IPS-15b (cell line): ENCODE results near the gene ITIH2.
"Not testable (repeated sequence)": the region's sequence is repeated elsewhere in the genome, so short reads cannot be mapped to it uniquely, and the experiment has no call there.

Experiments
- H3K27me3 ChIP-seq: one replicate; pipeline ENCODE4 v1.6.1; 2013; ENCODE audit warnings: low read length; ENCODE audit not compliant: control insufficient read depth, insufficient read depth
- H3K36me3 ChIP-seq: one replicate; pipeline ENCODE4 v1.6.1; 2013; ENCODE audit warnings: low read length; ENCODE audit not compliant: control insufficient read depth, insufficient read depth
- H3K4me1 ChIP-seq: one replicate; pipeline ENCODE4 v1.6.1; 2013; ENCODE audit warnings: mild to moderate bottlenecking, low read length; ENCODE audit not compliant: control insufficient read depth, insufficient read depth
- H3K4me3 ChIP-seq: one replicate; pipeline ENCODE4 v1.5.1; 2013; ENCODE audit warnings: low read depth, low read length
- H3K9ac ChIP-seq: one replicate; pipeline ENCODE4 v1.6.1; 2013; ENCODE audit warnings: low read depth, mild to moderate bottlenecking, low read length
- H3K9me3 ChIP-seq: one replicate; pipeline ENCODE4 v1.6.1; 2013; ENCODE audit warnings: mild to moderate bottlenecking, low read length; ENCODE audit not compliant: control insufficient read depth, insufficient read depth

ITIH2 gene

GRCh38 chr10:7679256-7679655 is 23.9 kb upstream of the ITIH2 start:
- no peaks in the 10 kb centered on the region for H3K27me3 ChIP-seq
- no peak overlapping the region for H3K4me3 ChIP-seq
- no peak overlapping the region for H3K9ac ChIP-seq
- H3K4me1 ChIP-seq = no peaks in the 10 kb centered on the region
- no peaks in the 10 kb centered on the region for H3K9me3 ChIP-seq
- H3K36me3 ChIP-seq = no peaks in the 10 kb centered on the region

- H3K4me1 ChIP-seq, H3K27me3 ChIP-seq, H3K9me3 ChIP-seq, H3K9ac ChIP-seq, H3K36me3 ChIP-seq, H3K4me3 ChIP-seq: not testable (repeated sequence)
These were observed 23.0 kb upstream of the ITIH2 start for GRCh38 chr10:7680078-7680477.

GRCh38 chr10:7686351-7687171 is 16.6 kb upstream of the ITIH2 start:
- H3K36me3 ChIP-seq = no peaks in the 10 kb centered on the region

GRCh38 chr10:7687228-7687907 is 15.7 kb upstream of the ITIH2 start:
- Histone ChIP-seq H3K9me3 (no peaks in the 10 kb centered on the region), H3K36me3 (no peaks in the 10 kb centered on the region), H3K4me1 (no peaks in the 10 kb centered on the region), H3K4me3 (no peak overlapping the region), H3K27me3 (no peaks in the 10 kb centered on the region), H3K9ac (no peak overlapping the region)

More at GRCh38 chr10:7686351-7687171, 16.6 kb upstream of the ITIH2 start:
- Histone ChIP-seq H3K4me1 (no peaks in the 10 kb centered on the region), H3K9me3 (no peaks in the 10 kb centered on the region), H3K9ac (no peak overlapping the region), H3K4me3 (no peak overlapping the region), H3K27me3 (no peaks in the 10 kb centered on the region)

GRCh38 chr10:7689591-7689990 is 13.5 kb upstream of the ITIH2 start:
- Histone ChIP-seq H3K4me1 (no peaks in the 10 kb centered on the region), H3K9me3 (peaks cover 5% of the 10 kb centered on the region), H3K27me3 (no peaks in the 10 kb centered on the region), H3K4me3 (no peak overlapping the region), H3K9ac (no peak overlapping the region), H3K36me3 (no peaks in the 10 kb centered on the region)

- not testable (repeated sequence) for H3K9ac ChIP-seq, H3K9me3 ChIP-seq, H3K4me3 ChIP-seq, H3K27me3 ChIP-seq, H3K4me1 ChIP-seq, H3K36me3 ChIP-seq
These were observed 12.1 kb upstream of the ITIH2 start for GRCh38 chr10:7690885-7691597.

- H3K36me3 ChIP-seq, H3K27me3 ChIP-seq, H3K4me3 ChIP-seq, H3K9ac ChIP-seq, H3K4me1 ChIP-seq, H3K9me3 ChIP-seq: not testable (repeated sequence)
These were observed 10.7 kb upstream of the ITIH2 start for GRCh38 chr10:7692368-7692767.

GRCh38 chr10:7693194-7693593 is 9.9 kb upstream of the ITIH2 start:
- not testable (repeated sequence) for H3K9ac ChIP-seq, H3K9me3 ChIP-seq, H3K36me3 ChIP-seq, H3K27me3 ChIP-seq, H3K4me1 ChIP-seq, H3K4me3 ChIP-seq

DNA sequence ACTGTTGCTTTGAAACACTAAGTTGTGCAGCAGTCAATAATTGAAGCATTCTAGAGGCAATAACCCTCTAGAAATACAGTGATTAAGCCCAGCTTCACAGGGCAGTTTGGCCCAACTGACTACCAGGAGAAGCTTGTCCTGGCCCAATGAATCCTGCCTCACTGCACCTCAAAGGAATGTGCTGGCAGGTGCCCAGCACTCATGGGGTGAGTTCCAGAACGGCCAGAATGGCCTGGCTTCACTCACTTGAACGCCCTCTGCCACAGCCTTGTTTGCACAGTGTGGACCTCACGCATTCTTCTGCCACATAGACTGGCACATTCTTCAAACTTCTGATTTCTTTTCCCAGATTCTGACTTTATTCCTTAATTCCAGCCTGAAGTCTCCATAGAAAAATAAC is 6.6 kb upstream of the ITIH2 start:
- Histone ChIP-seq H3K4me3 (no peak overlapping the region), H3K9ac (no peak overlapping the region), H3K27me3 (no peaks in the 10 kb centered on the region), H3K4me1 (no peaks in the 10 kb centered on the region), H3K36me3 (no peaks in the 10 kb centered on the region), H3K9me3 (peaks cover 5% of the 10 kb centered on the region)

- no peak overlapping the region for H3K9ac ChIP-seq
- H3K4me1 ChIP-seq = no peaks in the 10 kb centered on the region
- H3K27me3 ChIP-seq = no peaks in the 10 kb centered on the region
- H3K4me3 ChIP-seq = no peak overlapping the region
- H3K9me3 ChIP-seq = peaks cover 5% of the 10 kb centered on the region
- no peaks in the 10 kb centered on the region for H3K36me3 ChIP-seq
These were observed 5.7 kb upstream of the ITIH2 start for GRCh38 chr10:7697426-7697825.

GRCh38 chr10:7700577-7701125 is 2.5 kb upstream of the ITIH2 start:
- Histone ChIP-seq H3K4me1 (no peaks in the 10 kb centered on the region), H3K9ac (no peak overlapping the region)

More at GRCh38 chr10:7700577-7701125, 2.5 kb upstream of the ITIH2 start:
- H3K4me3 ChIP-seq = no peak overlapping the region
- no peaks in the 10 kb centered on the region for H3K36me3 ChIP-seq
- no peaks in the 10 kb centered on the region for H3K9me3 ChIP-seq
- H3K27me3 ChIP-seq = no peaks in the 10 kb centered on the region
